Astrocyte of the cerebellum (primary cell): ENCODE results near the gene ABCC1.
A peak's percentile ranks its signal among the peaks of the same experiment; 100 is the strongest.

ENCODE experiments used
- DNase-seq: peaks from one replicate; pipeline ENCODE4 v3.0.0-alpha.2; 2011; ENCODE audit warnings: low read depth
- H3K4me3 ChIP-seq: 2 replicates; pipeline ENCODE4 v1.5.1; 2011; ENCODE audit warnings: mild to moderate bottlenecking, low read depth, low read length, moderate library complexity
- CTCF ChIP-seq: IDR thresholded peaks from 2 replicates; pipeline ENCODE4 v1.5.1; 2012; ENCODE audit warnings: low read length, low read depth, moderate library complexity, mild to moderate bottlenecking; ENCODE audit errors: missing control alignments
- in situ Hi-C: cut with HindIII; loops from 2 replicates; pipeline ENCODE4 v1.10.0; 2017; ENCODE audit warnings: low sequenced_read_pairs

ABCC1 gene

DNA sequence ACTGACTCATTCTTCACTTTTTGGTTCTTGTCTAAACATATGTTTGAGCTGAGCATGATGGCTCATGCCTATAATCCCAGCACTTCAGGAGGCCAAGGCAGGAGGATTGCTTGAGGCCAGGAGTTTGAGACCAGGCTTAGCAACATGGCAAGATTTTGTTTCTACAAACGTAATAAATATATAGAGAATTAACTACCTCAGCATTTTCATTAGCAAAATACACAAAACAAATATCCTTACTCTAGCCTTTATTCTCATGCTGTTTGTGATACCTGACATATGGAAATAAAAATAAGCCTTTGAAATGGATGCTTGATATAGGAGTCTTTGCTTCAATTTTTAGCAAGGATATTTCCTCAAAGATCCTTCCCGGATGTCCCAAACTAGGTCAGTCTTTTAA, 132.8 kb downstream of the ABCC1 start:
- DNase-seq, result no peak
- H3K4me3 ChIP-seq, result no peak overlapping the region
- in situ Hi-C loops, result no loop called here
- no peak for TF ChIP-seq CTCF

- no peak for TF ChIP-seq CTCF
- no peak for DNase-seq
- in situ Hi-C loops, result no loop called here
- H3K4me3 ChIP-seq, result no peak overlapping the region
Observed at GRCh38 chr16:16083421-16084156, 134.2 kb downstream of the ABCC1 start.

DNA sequence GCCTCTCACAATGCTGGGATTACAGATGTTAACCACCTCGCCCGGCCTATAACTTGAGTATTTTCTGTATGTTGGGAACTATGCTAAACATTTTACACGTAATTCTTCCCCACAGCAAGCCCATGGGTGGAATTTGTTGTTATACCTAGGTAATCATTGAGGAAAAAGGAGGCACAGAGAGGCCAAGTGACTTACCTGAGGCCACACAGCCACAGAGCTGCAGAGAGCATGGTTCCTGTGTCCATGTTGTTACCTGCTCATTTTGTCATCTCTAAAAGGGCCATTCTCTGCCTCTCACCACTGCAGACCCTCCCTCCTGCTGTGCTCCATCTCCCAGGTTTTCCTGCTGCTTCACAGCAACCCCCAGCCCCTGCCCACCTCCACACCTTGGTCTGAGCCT, 135.5 kb downstream of the ABCC1 start:
- in situ Hi-C loops, result no loop called here
- DNase-seq, result no peak
- H3K4me3 ChIP-seq, result no peak overlapping the region
- no peak for TF ChIP-seq CTCF

GRCh38 chr16:16086653-16087446, 137.4 kb downstream of the ABCC1 start:
- in situ Hi-C loops, result no loop called here
- DNase-seq, result no peak
- no peak overlapping the region for H3K4me3 ChIP-seq
- TF ChIP-seq CTCF, result no peak

DNA sequence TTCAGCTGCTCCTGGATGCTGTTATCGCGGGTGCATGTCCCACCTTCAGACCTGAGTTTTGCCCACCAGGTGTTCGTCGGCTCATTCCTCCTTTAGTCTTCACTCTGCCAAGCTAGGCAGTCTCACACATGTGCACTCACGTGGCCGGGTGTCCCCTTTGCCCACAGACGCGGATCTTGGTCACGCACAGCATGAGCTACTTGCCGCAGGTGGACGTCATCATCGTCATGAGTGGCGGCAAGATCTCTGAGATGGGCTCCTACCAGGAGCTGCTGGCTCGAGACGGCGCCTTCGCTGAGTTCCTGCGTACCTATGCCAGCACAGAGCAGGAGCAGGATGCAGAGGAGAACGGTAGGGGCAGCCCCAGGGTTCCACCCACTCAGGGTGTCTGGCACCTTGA, 140.8 kb downstream of the ABCC1 start:
- in situ Hi-C loops, result no loop called here
- DNase-seq, result no peak
- no peak for TF ChIP-seq CTCF
- no peak overlapping the region for H3K4me3 ChIP-seq

GRCh38 chr16:16092925-16093627, 143.7 kb downstream of the ABCC1 start:
- no peak overlapping the region for H3K4me3 ChIP-seq
- TF ChIP-seq CTCF, result no peak
- peak; percentile 44 for DNase-seq
- in situ Hi-C loops, result no loop called here
